Measurements from ENCODE around the gene HLF. TPM values are rescaled to one million over a fixed set of nuclear protein-coding genes. Genes with fewer than 3 reads are reported as not detected.

HLF gene
- total RNA-seq, 4 donors from 2014 or later = 59.4 to 186 (median 126) TPM

DNA sequence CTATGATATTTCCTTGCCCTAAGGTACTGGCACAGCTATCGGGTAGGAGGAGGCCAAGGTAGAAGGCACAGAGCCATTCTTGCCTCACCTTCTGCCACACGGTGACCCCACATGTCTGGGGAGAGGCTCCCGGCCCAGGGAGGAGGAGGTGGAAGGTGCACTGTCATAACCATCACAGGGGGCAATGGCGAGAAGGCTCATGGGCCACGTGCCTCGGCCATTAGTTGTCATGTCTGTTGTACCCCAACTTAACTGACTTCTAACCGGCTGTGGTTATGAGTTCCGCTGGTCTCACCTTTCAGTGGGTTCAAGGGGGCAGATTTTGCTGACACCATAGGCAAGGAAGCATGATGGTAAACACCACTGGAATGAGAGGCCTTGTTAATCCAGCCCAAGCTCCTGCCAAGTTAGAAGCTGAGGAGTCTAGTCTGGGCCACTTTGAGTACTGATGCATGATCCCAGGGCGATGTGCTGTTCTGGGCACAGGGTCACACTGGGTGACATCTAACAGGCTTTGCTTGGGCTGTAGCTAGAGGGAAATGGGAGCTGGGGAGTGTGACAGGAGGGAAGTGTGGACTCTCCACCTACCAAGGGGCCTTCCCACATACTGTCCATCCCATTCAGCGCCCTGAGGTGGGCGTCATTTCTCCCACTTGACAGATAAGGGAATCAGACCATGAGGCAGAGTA lies 39.6 kb downstream of the HLF start:
- WGBS, 2 donors (ENCODE audit: low coverage in 1 of 2) = 80 to 100% methylated on average over 1 of the region's 11 CpGs
- Histone ChIP-seq H3K4me1 (peaks cover 8 to 90% (median 18%) of the 10 kb centered on the region in 3 donors), H3K4me3 (no peak overlapping the region), H3K27ac (peak overlapping the region in 2 of 4 donors; percentile 1 to 2), H3K27me3 (no peaks in the 10 kb centered on the region), H3K36me3 (peaks cover 0 to 8% of the 10 kb centered on the region in 2 donors), H3K9me3 (no peaks in the 10 kb centered on the region)
- no peak for TF ChIP-seq POLR2AphosphoS5 (IDR thresholded peaks at IDR 0.05)
- ATAC-seq = no peak

DNA sequence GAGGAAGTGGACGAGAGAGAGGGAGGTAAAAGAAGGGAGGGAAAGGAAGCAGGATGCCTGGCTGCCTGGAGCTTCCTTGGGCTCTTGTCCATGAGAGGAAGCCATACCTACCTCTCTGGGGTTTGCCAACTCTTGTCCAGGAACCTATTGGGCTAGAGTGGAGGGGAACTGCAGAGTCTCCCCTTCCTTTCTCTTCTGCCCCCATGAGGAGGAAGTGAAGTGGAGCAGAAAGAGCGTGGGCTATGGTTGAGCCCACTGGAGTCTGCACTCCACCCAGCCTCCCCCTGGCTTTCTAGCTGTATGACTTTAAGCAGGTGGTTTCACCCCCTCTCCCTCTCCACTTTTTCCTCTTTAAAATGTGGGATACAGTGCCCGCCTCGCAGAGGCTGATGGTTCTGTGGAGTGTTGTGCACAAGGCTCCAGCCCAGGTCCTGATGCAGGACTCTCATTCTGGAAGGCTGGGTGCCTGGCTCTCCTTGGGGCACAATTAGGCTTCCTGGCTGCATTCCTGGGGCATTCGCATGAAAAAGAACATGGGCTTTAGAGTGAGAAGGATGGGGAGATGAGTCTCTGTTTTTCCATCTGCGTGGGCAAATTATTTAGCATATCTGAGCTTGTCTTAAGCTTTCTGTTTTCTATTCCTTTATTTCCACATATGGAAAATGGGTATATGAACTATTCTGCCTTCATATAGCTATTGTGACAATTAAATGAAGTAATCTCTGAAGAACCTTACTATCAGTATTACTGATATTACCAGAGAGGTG lies 40.7 kb downstream of the HLF start:
- peaks cover 8 to 85% (median 18%) of the 10 kb centered on the region in 3 donors for H3K4me1 ChIP-seq
- H3K27me3 ChIP-seq = no peaks in the 10 kb centered on the region
- TF ChIP-seq, protein P1, sequence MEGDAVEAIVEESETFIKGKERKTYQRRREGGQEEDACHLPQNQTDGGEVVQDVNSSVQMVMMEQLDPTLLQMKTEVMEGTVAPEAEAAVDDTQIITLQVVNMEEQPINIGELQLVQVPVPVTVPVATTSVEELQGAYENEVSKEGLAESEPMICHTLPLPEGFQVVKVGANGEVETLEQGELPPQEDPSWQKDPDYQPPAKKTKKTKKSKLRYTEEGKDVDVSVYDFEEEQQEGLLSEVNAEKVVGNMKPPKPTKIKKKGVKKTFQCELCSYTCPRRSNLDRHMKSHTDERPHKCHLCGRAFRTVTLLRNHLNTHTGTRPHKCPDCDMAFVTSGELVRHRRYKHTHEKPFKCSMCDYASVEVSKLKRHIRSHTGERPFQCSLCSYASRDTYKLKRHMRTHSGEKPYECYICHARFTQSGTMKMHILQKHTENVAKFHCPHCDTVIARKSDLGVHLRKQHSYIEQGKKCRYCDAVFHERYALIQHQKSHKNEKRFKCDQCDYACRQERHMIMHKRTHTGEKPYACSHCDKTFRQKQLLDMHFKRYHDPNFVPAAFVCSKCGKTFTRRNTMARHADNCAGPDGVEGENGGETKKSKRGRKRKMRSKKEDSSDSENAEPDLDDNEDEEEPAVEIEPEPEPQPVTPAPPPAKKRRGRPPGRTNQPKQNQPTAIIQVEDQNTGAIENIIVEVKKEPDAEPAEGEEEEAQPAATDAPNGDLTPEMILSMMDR (IDR thresholded peaks at IDR 0.05) = no peak
- TF ChIP-seq POLR2A (IDR thresholded peaks at IDR 0.05) (no peak), POLR2AphosphoS5 (IDR thresholded peaks at IDR 0.05) (no peak), EP300 (IDR thresholded peaks at IDR 0.05) (no peak)
- H3K9me3 ChIP-seq = no peaks in the 10 kb centered on the region
- WGBS, 2 donors (ENCODE audit: low coverage in 1 of 2) = 72 to 87% methylated on average over 5 to 6 of the region's 6 CpGs
- ATAC-seq = no peak
- H3K27ac ChIP-seq = peak overlapping the region in 1 of 4 donors; percentile 10
- no peak overlapping the region for H3K4me3 ChIP-seq
- H3K36me3 ChIP-seq = no peaks in the 10 kb centered on the region

DNA sequence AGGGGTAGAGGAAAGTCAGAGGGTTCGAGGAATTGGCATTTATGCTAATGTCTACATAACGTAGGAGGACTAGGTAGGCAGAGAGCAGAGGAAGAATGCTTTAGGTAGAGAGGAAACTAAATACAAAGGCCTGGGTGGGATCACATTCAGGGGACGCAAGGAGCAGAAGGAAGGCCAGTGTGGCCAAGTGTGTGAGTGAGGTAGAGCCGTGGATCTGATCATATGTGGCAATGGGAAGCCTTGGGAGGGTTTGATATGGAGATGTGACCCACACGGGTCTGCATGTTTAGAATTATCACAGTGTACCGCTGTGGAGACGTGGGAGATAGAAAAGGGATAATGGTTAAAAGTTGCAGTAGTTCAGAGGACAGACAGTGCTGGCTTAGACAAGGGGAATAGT lies 43.1 kb downstream of the HLF start:
- 86 to 93% methylated on average over 5 to 7 of the region's 7 CpGs for WGBS, 2 donors (ENCODE audit: low coverage in 1 of 2)
- no peak overlapping the region for H3K4me3 ChIP-seq
- no peaks in the 10 kb centered on the region for H3K9me3 ChIP-seq
- no peaks in the 10 kb centered on the region for H3K36me3 ChIP-seq
- no peak overlapping the region for H3K27ac ChIP-seq
- H3K4me1 ChIP-seq = peaks cover 5 to 64% (median 8%) of the 10 kb centered on the region in 3 donors
- TF ChIP-seq, protein P1 (IDR thresholded peaks at IDR 0.05) = no peak
- TF ChIP-seq POLR2AphosphoS5 (IDR thresholded peaks at IDR 0.05) (no peak), EP300 (IDR thresholded peaks at IDR 0.05) (no peak), POLR2A (IDR thresholded peaks at IDR 0.05) (no peak)
- ATAC-seq = no peak
- no peaks in the 10 kb centered on the region for H3K27me3 ChIP-seq

DNA sequence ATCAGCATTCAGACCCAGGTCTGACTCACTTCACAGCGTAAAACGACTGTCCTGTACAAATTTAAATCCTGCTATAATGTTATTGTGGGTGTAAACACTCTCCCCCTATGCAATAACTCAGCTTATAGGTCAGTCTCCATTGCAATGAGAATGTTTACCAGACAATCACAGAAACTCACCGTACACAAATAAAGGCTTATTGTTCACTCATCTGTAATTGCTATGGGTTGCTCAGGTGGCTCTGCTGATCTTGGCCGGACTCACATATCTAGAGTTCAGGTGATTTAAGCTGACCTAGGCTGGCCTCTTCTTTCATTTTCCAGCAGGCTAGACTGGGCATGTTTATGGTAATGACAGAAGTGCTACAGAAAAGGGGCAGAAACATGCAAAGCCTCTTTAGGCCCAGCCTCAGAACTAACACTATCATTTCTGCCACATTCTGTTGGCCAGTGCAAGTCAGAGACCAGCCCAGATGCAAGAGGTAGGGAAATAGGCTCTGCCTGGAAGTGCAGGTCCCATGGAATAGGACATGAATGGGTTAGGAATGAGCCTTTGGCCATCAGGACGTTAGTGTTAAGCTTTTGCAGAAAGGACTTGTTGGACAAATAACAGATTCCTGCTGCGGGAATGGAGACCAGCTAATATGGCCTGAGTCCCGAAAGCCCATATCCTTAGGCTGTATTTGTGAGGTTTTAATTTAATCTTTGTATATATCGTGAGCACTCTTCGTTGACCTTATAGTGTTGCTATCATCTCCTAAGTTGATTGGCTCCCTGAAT lies 44.0 kb downstream of the HLF start:
- WGBS, 2 donors (ENCODE audit: low coverage in 1 of 2) = 85 to 89% methylated on average over 7 to 9 of the region's 9 CpGs
- ATAC-seq = no peak
- peaks cover 0 to 4% of the 10 kb centered on the region in 2 donors for H3K36me3 ChIP-seq
- H3K4me1 ChIP-seq = peaks cover 5 to 64% (median 5%) of the 10 kb centered on the region in 3 donors
- no peak overlapping the region for H3K27ac ChIP-seq
- no peaks in the 10 kb centered on the region for H3K9me3 ChIP-seq
- H3K27me3 ChIP-seq = no peaks in the 10 kb centered on the region
- H3K4me3 ChIP-seq = no peak overlapping the region
- no peak for TF ChIP-seq POLR2A (IDR thresholded peaks at IDR 0.05)
- no peak for TF ChIP-seq POLR2AphosphoS5 (IDR thresholded peaks at IDR 0.05)
- TF ChIP-seq, protein P1 (IDR thresholded peaks at IDR 0.05) = no peak
- TF ChIP-seq EP300 (IDR thresholded peaks at IDR 0.05) = no peak

DNA sequence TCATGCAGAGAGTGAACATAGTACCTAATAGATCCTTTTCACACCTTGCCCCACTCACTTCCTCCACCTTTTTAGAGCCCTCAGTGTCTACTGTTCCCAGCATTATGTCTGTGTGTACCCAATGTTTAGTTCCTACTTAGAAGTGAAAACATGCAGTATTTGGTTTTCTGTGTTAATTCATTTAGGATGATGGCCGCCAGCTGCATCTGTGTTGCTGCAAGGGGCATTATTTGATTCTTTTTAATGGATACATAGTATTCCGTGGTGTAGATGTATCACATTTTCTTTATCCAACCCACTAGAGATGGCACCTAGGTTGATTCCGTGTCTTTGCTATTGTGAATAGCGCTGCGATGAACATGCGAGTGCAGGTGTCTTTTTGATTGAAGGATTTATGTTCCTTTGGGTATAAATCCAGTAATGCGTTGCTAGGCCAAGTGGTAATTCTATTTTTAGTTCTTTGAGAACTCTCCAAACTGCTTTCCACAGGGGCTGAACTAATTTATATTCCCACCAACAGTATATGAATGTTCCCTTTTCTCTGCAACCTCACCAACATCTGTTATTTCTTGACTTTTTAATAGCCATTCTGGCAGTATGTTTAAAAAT lies 47.1 kb downstream of the HLF start:
- ATAC-seq = no peak
- 74 to 82% methylated on average over 7 of the region's 7 CpGs for WGBS, 2 donors (ENCODE audit: low coverage in 1 of 2)
- peaks cover 0 to 34% (median 5%) of the 10 kb centered on the region in 3 donors for H3K4me1 ChIP-seq
- H3K4me3 ChIP-seq = no peak overlapping the region
- H3K9me3 ChIP-seq = no peaks in the 10 kb centered on the region
- H3K27me3 ChIP-seq = no peaks in the 10 kb centered on the region
- no peak for TF ChIP-seq POLR2AphosphoS5 (IDR thresholded peaks at IDR 0.05)
- TF ChIP-seq, protein P1 (IDR thresholded peaks at IDR 0.05) = no peak
- no peak for TF ChIP-seq POLR2A (IDR thresholded peaks at IDR 0.05)
- TF ChIP-seq EP300 (IDR thresholded peaks at IDR 0.05) = no peak
- no peak overlapping the region for H3K27ac ChIP-seq
- H3K36me3 ChIP-seq = peaks cover 0 to 32% of the 10 kb centered on the region in 2 donors
